ENCODE data around the gene CTXN1.

CTXN1 gene

GRCh38 chr19:7924241-7924640, 1.7 kb downstream of the CTXN1 start:
- Histone ChIP-seq H4K20me1 (ENCODE audit: control insufficient read depth, insufficient read depth, low read depth, low read length) (peaks cover 10% of the 10 kb centered on the region; the same call in 1 of the 2 replicates), H3F3A (ENCODE audit: control insufficient read depth, insufficient read depth) (peaks cover 14% of the 10 kb centered on the region; the same call in 1 of the 2 replicates), H3K9me3 (ENCODE audit: control insufficient read depth, insufficient read depth, low read length) (no peaks in the 10 kb centered on the region), H3K9me2 (replicated peaks; ENCODE audit: control insufficient read depth, low read length) (no peaks in the 10 kb centered on the region), H3K27me3 (ENCODE audit: control insufficient read depth, low read length) (no peaks in the 10 kb centered on the region), H3K4me3 (ENCODE audit: low read length) (no peak overlapping the region), H3K4me2 (ENCODE audit: low read length) (no peak overlapping the region), H3K36me3 (ENCODE audit: control insufficient read depth, low read length) (peaks cover 14% of the 10 kb centered on the region), H3K4me1 (ENCODE audit: control insufficient read depth, low read length) (peaks cover 28% of the 10 kb centered on the region), H3K79me2 (ENCODE audit: control insufficient read depth, low read length) (no peaks in the 10 kb centered on the region), H3K27ac (ENCODE audit: low read depth, low read length) (no peak overlapping the region)
- TF ChIP-seq EZH2phosphoT487 (IDR thresholded peaks at IDR 0.05; ENCODE audit: borderline replicate concordance, low read length): no peak
- TF ChIP-seq CTCF (IDR thresholded peaks at IDR 0.05; ENCODE audit: low read depth, low read length, poor library complexity, severe bottlenecking): no peak

GRCh38 chr19:7923295-7924191, 2.4 kb downstream of the CTXN1 start:
- no peak overlapping the region for H3K4me2 ChIP-seq (ENCODE audit: low read length)
- peaks cover 10% of the 10 kb centered on the region; the same call in 1 of the 2 replicates for H4K20me1 ChIP-seq (ENCODE audit: control insufficient read depth, insufficient read depth, low read depth, low read length)
- H3K9me3 ChIP-seq (ENCODE audit: control insufficient read depth, insufficient read depth, low read length): no peaks in the 10 kb centered on the region
- H3K4me3 ChIP-seq (ENCODE audit: low read length): no peak overlapping the region
- no peaks in the 10 kb centered on the region for H3K79me2 ChIP-seq (ENCODE audit: control insufficient read depth, low read length)
- peaks cover 6% of the 10 kb centered on the region for H3K27me3 ChIP-seq (ENCODE audit: control insufficient read depth, low read length)
- H3K4me1 ChIP-seq (ENCODE audit: control insufficient read depth, low read length): peaks cover 33% of the 10 kb centered on the region
- peaks cover 10% of the 10 kb centered on the region for H3K36me3 ChIP-seq (ENCODE audit: control insufficient read depth, low read length)
- H3F3A ChIP-seq (ENCODE audit: control insufficient read depth, insufficient read depth): peaks cover 9% of the 10 kb centered on the region; the same call in 1 of the 2 replicates
- TF ChIP-seq CTCF (IDR thresholded peaks at IDR 0.05; ENCODE audit: low read depth, low read length, poor library complexity, severe bottlenecking) (no peak), EZH2phosphoT487 (IDR thresholded peaks at IDR 0.05; ENCODE audit: borderline replicate concordance, low read length) (no peak)
- no peak overlapping the region for H3K27ac ChIP-seq (ENCODE audit: low read depth, low read length)
- no peaks in the 10 kb centered on the region for H3K9me2 ChIP-seq (replicated peaks; ENCODE audit: control insufficient read depth, low read length)

- Histone ChIP-seq H3K4me1 (ENCODE audit: control insufficient read depth, low read length) (peaks cover 35% of the 10 kb centered on the region), H3K27ac (ENCODE audit: low read depth, low read length) (no peak overlapping the region), H3F3A (ENCODE audit: control insufficient read depth, insufficient read depth) (peaks cover 8% of the 10 kb centered on the region; the same call in 1 of the 2 replicates), H3K36me3 (ENCODE audit: control insufficient read depth, low read length) (peaks cover 8% of the 10 kb centered on the region), H3K4me2 (ENCODE audit: low read length) (no peak overlapping the region), H3K4me3 (ENCODE audit: low read length) (no peak overlapping the region), H3K79me2 (ENCODE audit: control insufficient read depth, low read length) (no peaks in the 10 kb centered on the region), H3K9me2 (replicated peaks; ENCODE audit: control insufficient read depth, low read length) (no peaks in the 10 kb centered on the region), H3K9me3 (ENCODE audit: control insufficient read depth, insufficient read depth, low read length) (no peaks in the 10 kb centered on the region), H4K20me1 (ENCODE audit: control insufficient read depth, insufficient read depth, low read depth, low read length) (peaks cover 10% of the 10 kb centered on the region; the same call in 1 of the 2 replicates), H3K27me3 (ENCODE audit: control insufficient read depth, low read length) (peaks cover 13% of the 10 kb centered on the region)
- no peak for TF ChIP-seq EZH2phosphoT487 (IDR thresholded peaks at IDR 0.05; ENCODE audit: borderline replicate concordance, low read length)
- TF ChIP-seq CTCF (IDR thresholded peaks at IDR 0.05; ENCODE audit: low read depth, low read length, poor library complexity, severe bottlenecking): no peak
Measured at GRCh38 chr19:7922836-7923195, 3.1 kb downstream of the CTXN1 start.
